Caco-2 (cell line): ENCODE measurements around the gene PLIN4. TPM values are rescaled to one million over a fixed set of nuclear protein-coding genes. Genes with fewer than 3 reads are reported as not detected.

ENCODE experiments used
- BruUV-seq: library from RNA; stranded (reverse); fragments of 400-500 nt; replicated peaks from 2 replicates; lab custom pipeline; 2021; lab: Mats Ljungman, UMichigan
- CTCF ChIA-PET: fragments of 300-600 bp; sonication (Branson Sonifier 250); formaldehyde crosslinking; loops from one replicate; lab custom pipeline; 2022; ENCODE audit warnings: antibody characterized with exemption; lab: Charles Lee
- POLR2A ChIA-PET: fragments of 300-600 bp; sonication (Branson Sonifier 250); formaldehyde crosslinking; loops from one replicate; lab custom pipeline; 2022; ENCODE audit warnings: antibody characterized with exemption; lab: Charles Lee
- DNase-seq, 2 experiments: peaks; one replicate each; pipeline versions ENCODE4 v3.0.0 to v3.0.0-alpha.2; 2020 to 2022
- H3K27me3 ChIP-seq: replicated peaks from 2 replicates; pipeline ENCODE4 v1.6.0; 2011; ENCODE audit warnings: low read length; ENCODE audit not compliant: control insufficient read depth, insufficient read depth
- H3K36me3 ChIP-seq: 2 replicates; pipeline ENCODE4 v1.5.1; 2011; ENCODE audit warnings: low read length; ENCODE audit not compliant: control insufficient read depth, insufficient read depth
- H3K4me1 ChIP-seq: fragments of 250-450 bp; sonication (Bioruptor Pico); 2 replicates; pipeline ENCODE4 v1.5.1; 2020; ENCODE audit warnings: mild to moderate bottlenecking
- H3K4me3 ChIP-seq: 2 replicates; pipeline ENCODE4 v1.5.1; 2011; ENCODE audit warnings: low read depth, mild to moderate bottlenecking, control low read depth, low read length
- H3K9me3 ChIP-seq: fragments of 250-450 bp; sonication (Bioruptor Pico); 2 replicates; pipeline ENCODE4 v1.5.1; 2020; ENCODE audit warnings: mild to moderate bottlenecking, moderate library complexity
- H3K27ac Mint-ChIP-seq: one replicate; pipeline ENCODE4 v1.8.0; 2022; ENCODE audit warnings: mixed read lengths; ENCODE audit not compliant: unreplicated experiment
- H3K27me3 Mint-ChIP-seq: one replicate; pipeline ENCODE4 v1.8.0; 2022; ENCODE audit warnings: mixed read lengths; ENCODE audit not compliant: insufficient read depth, unreplicated experiment
- H3K36me3 Mint-ChIP-seq: one replicate; pipeline ENCODE4 v1.8.0; 2022; ENCODE audit warnings: mild to moderate bottlenecking, mixed read lengths; ENCODE audit not compliant: insufficient read depth, unreplicated experiment
- H3K4me1 Mint-ChIP-seq: one replicate; pipeline ENCODE4 v1.8.0; 2022; ENCODE audit warnings: low read depth, mixed read lengths; ENCODE audit not compliant: unreplicated experiment
- H3K4me3 Mint-ChIP-seq: one replicate; pipeline ENCODE4 v1.8.0; 2022; ENCODE audit warnings: mild to moderate bottlenecking, moderate library complexity, mixed read lengths; ENCODE audit not compliant: unreplicated experiment
- H3K9me3 Mint-ChIP-seq: one replicate; pipeline ENCODE4 v1.8.0; 2022; ENCODE audit warnings: mixed read lengths; ENCODE audit not compliant: unreplicated experiment
- intact Hi-C: fragments of 100-400 bp; cut with micrococcal nuclease; formaldehyde crosslinking; loops from one replicate; pipeline ENCODE4 v1.10.0; 2022; ENCODE audit not compliant: unreplicated experiment
- total RNA-seq: library from RNA; stranded (reverse); gene quantifications from 2 replicates; pipeline ENCODE4 v1.2.3, GENCODE V29; 2022
- TF ChIP-seq, protein P1 (sequence below), 2 experiments: fragments of 200-600 bp in 1 of 2; IDR thresholded peaks; 1 replicate in 1 of 2; 2 replicates in 1 of 2; pipeline versions ENCODE4 v1.5.1 to v1.8.0; 2011 to 2022; ENCODE audit warnings: antibody characterized with exemption in 1 of 2, control low read depth in 1 of 2, inconsistent platforms in 1 of 2, low read depth in 1 of 2, low read length in 1 of 2, mild to moderate bottlenecking in 1 of 2, moderate library complexity in 1 of 2; ENCODE audit not compliant: insufficient read depth in 1 of 2, severe bottlenecking in 1 of 2, unreplicated experiment in 1 of 2

The PLIN4 gene
- total RNA-seq, 1 experiment from 2014 or later = 0.09 TPM

DNA sequence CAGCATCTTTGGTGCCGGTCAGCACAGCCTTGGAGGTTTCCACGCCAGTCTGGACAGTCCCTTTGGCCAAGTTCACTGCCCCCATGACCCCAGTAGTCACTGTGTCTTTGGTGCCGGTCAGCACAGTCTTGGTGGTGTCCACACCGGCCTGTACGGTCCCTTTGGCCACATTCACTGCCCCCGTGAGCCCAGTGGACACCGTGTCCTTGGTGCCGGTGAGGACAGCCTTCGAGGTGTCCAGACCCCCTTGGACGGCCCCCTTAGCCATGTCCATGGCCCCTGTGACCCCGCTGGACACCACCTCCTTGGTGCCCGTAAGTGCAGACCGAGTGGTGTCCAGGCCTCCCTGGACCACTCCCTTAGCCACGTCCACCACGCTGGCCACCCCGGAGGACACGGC, 5.0 kb downstream of the PLIN4 start:
- Histone ChIP-seq H3K4me3 (no peak overlapping the region), H3K27me3 (no peaks in the 10 kb centered on the region), H3K36me3 (no peaks in the 10 kb centered on the region), H3K9me3 (no peaks in the 10 kb centered on the region), H3K4me1 (no peaks in the 10 kb centered on the region)
- no peak for DNase-seq
- CTCF ChIA-PET = interaction anchor here (0.6 kb wide), 1 partner anchor 373 kb away, joined by 3 read pairs; no protein-coding TSS in a partner anchor
- TF ChIP-seq, protein P1, sequence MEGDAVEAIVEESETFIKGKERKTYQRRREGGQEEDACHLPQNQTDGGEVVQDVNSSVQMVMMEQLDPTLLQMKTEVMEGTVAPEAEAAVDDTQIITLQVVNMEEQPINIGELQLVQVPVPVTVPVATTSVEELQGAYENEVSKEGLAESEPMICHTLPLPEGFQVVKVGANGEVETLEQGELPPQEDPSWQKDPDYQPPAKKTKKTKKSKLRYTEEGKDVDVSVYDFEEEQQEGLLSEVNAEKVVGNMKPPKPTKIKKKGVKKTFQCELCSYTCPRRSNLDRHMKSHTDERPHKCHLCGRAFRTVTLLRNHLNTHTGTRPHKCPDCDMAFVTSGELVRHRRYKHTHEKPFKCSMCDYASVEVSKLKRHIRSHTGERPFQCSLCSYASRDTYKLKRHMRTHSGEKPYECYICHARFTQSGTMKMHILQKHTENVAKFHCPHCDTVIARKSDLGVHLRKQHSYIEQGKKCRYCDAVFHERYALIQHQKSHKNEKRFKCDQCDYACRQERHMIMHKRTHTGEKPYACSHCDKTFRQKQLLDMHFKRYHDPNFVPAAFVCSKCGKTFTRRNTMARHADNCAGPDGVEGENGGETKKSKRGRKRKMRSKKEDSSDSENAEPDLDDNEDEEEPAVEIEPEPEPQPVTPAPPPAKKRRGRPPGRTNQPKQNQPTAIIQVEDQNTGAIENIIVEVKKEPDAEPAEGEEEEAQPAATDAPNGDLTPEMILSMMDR (IDR thresholded peaks at IDR 0.05; ENCODE audit: insufficient read depth in 1 of 2, low read depth in 1 of 2, low read length in 1 of 2, severe bottlenecking in 1 of 2, unreplicated experiment in 1 of 2) = no peak
- Mint-ChIP-seq H3K4me3 (no peak overlapping the region), H3K4me1 (no peaks in the 10 kb centered on the region), H3K27ac (no peak overlapping the region), H3K27me3 (no peaks in the 10 kb centered on the region), H3K36me3 (peaks cover 11% of the 10 kb centered on the region), H3K9me3 (no peaks in the 10 kb centered on the region)
- intact Hi-C loops = no loop called here
- POLR2A ChIA-PET = no interaction called here
- no TSS peak for BruUV-seq

DNA sequence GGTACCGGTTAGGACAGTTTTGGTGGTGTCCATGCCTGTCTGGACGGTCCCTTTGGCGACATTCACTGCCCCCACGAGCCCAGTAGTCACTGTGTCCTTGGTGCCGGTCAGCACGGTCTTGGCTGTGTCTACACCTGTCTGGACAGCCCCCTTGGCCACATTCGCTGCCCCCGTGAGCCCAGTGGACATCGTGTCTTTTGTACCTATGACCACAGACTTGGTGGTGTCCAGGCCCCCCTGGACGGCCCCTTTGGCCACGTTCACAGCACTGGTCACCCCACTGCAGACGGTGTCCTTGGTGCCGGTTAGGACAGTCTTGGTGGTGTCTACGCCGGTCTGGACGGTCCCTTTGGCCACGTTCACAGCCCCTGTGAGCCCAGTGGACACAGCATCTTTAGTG, 6.2 kb downstream of the PLIN4 start:
- H3K4me3 Mint-ChIP-seq = no peak overlapping the region
- ChIA-PET POLR2A (no interaction called here), CTCF (no interaction called here)
- Histone ChIP-seq H3K36me3 (no peaks in the 10 kb centered on the region), H3K4me3 (no peak overlapping the region), H3K9me3 (no peaks in the 10 kb centered on the region), H3K27me3 (no peaks in the 10 kb centered on the region), H3K4me1 (no peaks in the 10 kb centered on the region)
- DNase-seq = no peak
- intact Hi-C loops = no loop called here
- peaks cover 18% of the 10 kb centered on the region for H3K36me3 Mint-ChIP-seq
- TF ChIP-seq, protein P1 (IDR thresholded peaks at IDR 0.05; ENCODE audit: insufficient read depth in 1 of 2, low read depth in 1 of 2, low read length in 1 of 2, severe bottlenecking in 1 of 2, unreplicated experiment in 1 of 2) = no peak
- H3K9me3 Mint-ChIP-seq = no peaks in the 10 kb centered on the region
- H3K27ac Mint-ChIP-seq = no peak overlapping the region
- H3K4me1 Mint-ChIP-seq = no peaks in the 10 kb centered on the region
- H3K27me3 Mint-ChIP-seq = no peaks in the 10 kb centered on the region
- BruUV-seq = no TSS peak

DNA sequence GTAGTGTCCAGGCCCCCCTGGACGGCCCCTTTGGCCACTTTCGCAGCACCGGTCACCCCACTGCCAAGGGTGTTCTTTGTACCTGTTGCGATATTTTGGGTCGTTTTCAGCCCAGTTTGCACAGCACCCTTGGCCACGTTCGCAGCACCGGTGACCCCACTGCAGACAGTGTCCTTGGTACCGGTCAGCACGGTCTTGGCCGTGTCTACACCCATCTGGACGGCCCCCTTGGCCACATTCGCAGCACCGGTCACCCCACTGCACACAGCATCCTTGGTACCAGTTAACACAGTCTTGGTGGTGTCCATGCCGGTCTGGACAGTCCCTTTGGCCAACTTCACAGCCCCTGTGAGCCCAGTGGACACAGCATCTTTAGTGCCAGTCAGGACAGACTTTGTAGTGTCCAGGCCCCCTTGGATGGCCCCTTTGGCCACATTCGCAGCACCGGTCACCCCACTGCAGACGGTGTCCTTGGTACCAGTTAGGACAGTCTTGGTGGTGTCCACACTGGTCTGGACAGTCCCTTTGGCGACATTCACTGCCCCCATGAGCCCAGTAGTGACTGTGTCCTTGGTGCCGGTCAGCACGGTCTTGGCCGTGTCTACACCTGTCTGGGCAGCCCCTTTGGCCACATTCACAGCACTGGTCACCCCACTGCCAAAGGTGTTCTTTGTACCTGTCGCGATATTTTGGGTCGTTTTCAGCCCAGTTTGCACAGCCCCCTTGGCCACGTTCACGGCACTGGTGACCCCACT, 6.8 kb downstream of the PLIN4 start:
- Histone ChIP-seq H3K4me1 (no peaks in the 10 kb centered on the region), H3K9me3 (no peaks in the 10 kb centered on the region), H3K4me3 (no peak overlapping the region), H3K27me3 (no peaks in the 10 kb centered on the region), H3K36me3 (no peaks in the 10 kb centered on the region)
- ChIA-PET POLR2A (no interaction called here), CTCF (no interaction called here)
- BruUV-seq = no TSS peak
- Mint-ChIP-seq H3K36me3 (peaks cover 24% of the 10 kb centered on the region), H3K27ac (no peak overlapping the region), H3K4me1 (no peaks in the 10 kb centered on the region), H3K4me3 (no peak overlapping the region), H3K9me3 (no peaks in the 10 kb centered on the region), H3K27me3 (no peaks in the 10 kb centered on the region)
- TF ChIP-seq, protein P1 (IDR thresholded peaks at IDR 0.05; ENCODE audit: insufficient read depth in 1 of 2, low read depth in 1 of 2, low read length in 1 of 2, severe bottlenecking in 1 of 2, unreplicated experiment in 1 of 2) = no peak
- intact Hi-C loops = no loop called here
- DNase-seq = no peak
